Jurkat, Clone E6-1 (cell line): Measurements from ENCODE around the gene PHKA2.
"Not testable (repeated sequence)": the region's sequence is repeated elsewhere in the genome, so short reads cannot be mapped to it uniquely, and the experiment has no call there.

ENCODE experiments used
- DNase-seq: peaks from one replicate; pipeline ENCODE4 v3.0.0-alpha.2; 2011; ENCODE audit warnings: low read depth, low spot score
- H3K4me3 ChIP-seq: 2 replicates; pipeline ENCODE4 v1.5.1; 2011; ENCODE audit warnings: mild to moderate bottlenecking, low read length, control low read depth, moderate library complexity

PHKA2 gene

GRCh38 chrX:18883234-18883960 lies 100.5 kb downstream of the PHKA2 start:
- DNase-seq = no peak
- H3K4me3 ChIP-seq = no peak overlapping the region

DNA sequence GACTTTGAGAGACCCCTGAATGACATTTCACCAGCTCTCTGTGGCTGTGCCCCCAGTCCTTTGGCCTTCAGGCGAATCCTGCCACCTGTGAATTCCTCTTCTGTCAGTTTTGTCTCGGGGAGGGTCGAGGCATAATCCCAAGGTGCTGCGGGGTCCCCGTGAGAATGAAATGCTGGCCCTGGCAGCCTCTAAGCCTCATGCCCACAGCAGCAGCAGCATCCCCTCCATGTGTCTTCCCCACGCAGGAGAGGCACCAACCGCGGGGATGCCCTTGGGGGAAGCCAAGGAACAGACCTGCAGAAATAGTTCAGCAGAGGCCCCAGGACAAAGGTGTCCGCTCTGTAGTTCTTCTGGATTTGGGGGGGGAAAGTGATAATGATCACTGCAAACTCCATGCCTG lies 104.8 kb downstream of the PHKA2 start:
- H3K4me3 ChIP-seq = no peak overlapping the region
- no peak for DNase-seq

DNA sequence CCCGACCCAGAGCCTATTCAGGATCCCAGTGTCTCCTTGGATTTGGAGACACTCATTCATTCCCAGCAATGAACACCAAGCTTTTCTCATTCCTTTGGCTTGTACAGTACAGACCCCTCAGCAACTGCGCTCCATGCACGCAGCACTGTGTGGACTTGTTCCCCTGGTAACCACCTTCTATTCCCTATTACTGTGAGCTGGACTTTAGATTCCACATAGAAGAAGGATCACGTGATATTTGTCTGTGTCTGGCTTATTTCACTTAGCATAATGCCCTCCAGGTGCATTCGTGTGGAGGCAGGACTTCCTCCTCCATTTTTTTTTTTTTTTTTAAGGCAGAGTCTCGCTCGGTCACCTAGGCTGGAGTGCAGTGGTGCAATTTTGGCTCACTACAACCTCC lies 106.4 kb downstream of the PHKA2 start:
- no peak overlapping the region for H3K4me3 ChIP-seq
- DNase-seq = no peak

GRCh38 chrX:18875256-18875878 lies 108.5 kb downstream of the PHKA2 start:
- DNase-seq = no peak
- H3K4me3 ChIP-seq = no peak overlapping the region

- no peak for DNase-seq
- H3K4me3 ChIP-seq = no peak overlapping the region
Observed at GRCh38 chrX:18874560-18875255, 109.2 kb downstream of the PHKA2 start.

- no peak for DNase-seq
- H3K4me3 ChIP-seq = no peak overlapping the region
Observed at GRCh38 chrX:18873836-18874235, 110.1 kb downstream of the PHKA2 start.

DNA sequence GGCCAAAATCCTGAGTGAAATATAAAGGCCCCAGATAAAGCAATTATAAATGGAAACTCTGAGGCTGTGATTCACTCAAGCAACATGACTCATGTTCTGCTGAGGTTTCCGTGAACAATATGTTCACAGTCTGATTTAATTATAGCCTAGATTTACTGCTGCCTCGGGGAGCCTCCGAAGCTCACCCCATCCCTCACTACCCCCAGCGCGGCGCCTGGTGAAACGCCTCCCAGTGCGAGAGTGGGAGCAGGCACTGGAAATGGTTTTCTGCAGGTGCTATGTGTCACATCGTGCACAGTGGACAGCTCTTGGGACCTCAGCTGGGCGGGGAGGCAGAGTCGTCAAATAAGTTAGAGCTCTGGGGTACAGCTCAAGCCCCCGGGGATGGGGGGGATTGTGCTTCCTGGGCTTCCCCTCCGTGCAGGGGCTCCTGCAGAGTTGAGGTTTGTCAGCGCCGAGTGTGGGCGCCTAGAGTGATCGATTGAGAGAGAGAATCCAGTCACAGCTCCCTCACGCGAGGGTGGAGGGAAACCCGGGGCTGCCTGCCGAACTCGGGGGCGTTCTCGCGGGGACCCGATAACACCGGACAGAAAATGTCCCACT lies 110.6 kb downstream of the PHKA2 start:
- no peak overlapping the region for H3K4me3 ChIP-seq
- DNase-seq = no peak

DNA sequence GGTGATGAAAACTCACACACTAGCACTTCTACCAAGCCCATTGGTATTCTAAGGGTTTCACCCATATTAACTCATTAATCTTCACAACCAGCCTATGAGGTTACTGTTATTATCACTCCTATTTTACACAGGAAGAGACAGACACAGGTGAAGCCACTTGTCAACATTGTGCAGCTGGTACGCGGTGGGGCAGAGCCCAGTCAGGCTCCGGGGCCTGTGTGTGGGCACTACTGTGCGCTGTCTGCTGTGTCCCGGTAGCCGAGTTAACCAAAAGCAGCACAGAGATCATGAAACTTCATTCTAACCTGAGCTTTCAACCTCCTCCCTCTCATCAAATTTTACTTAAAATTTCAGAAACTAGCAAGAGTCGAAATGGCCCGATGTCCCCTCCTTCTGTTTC lies 111.3 kb downstream of the PHKA2 start:
- no peak for DNase-seq
- H3K4me3 ChIP-seq = no peak overlapping the region

- no peak overlapping the region for H3K4me3 ChIP-seq
- DNase-seq = no peak
Observed at GRCh38 chrX:18871970-18872369, 111.9 kb downstream of the PHKA2 start.

DNA sequence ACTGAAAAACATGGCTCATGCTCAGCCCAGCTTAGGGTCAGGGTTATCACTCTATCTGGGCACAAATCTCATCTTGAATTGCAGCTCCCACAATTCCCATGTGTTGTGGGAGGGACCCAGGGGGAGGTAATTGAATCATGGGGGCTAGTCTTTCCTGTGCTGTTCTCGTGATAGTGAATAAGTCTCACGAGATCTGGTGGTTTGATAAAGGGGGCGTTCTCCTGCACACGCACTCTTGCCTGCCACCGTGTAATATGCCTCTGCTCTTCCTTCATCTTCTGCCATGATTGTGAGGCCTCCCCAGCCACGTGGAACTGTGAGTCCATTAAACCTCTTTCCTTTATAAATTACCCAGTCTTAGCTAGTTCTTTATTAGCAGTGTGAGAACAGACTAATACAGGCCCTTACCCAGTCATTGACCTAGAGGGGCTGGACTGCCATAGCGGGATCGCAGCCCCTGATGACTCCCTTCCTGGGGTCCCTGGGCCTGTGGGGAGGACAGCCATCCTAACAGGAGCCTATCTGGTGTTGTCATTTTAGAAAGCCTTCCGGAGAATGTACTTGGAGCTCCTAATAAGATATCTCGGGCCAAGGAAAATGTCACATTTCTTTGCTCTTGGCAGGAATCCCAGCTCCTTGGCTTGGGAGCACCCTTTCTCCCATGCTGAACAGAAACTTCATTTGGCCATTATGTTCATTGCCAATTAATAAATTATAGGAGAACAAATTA lies 112.6 kb downstream of the PHKA2 start:
- DNase-seq = no peak
- H3K4me3 ChIP-seq = no peak overlapping the region

- no peak for DNase-seq
- H3K4me3 ChIP-seq = no peak overlapping the region
Observed at GRCh38 chrX:18864390-18864920, 119.5 kb downstream of the PHKA2 start.

DNA sequence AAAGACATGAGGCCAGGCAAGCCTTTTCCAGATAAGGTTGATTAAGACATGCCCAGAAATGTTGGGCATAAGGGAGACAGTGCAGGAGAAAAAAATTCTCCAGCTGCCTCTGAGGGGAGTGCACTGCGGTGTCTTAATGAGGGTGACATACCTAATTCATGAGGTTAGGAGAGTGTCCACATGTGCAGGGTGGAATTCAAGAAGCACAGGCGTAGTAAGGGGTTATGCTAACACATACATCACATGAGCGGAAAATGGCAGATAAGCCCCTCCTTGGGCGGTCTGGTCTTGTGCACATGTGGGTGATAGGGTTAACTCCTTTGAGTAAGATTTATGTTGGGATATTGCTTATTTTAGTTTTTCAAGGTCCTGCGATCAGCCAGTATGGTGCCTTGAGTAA lies 122.4 kb downstream of the PHKA2 start:
- no peak overlapping the region for H3K4me3 ChIP-seq
- DNase-seq = no peak

- DNase-seq = no peak
Observed at GRCh38 chrX:18856645-18856997, 127.3 kb downstream of the PHKA2 start.

DNA sequence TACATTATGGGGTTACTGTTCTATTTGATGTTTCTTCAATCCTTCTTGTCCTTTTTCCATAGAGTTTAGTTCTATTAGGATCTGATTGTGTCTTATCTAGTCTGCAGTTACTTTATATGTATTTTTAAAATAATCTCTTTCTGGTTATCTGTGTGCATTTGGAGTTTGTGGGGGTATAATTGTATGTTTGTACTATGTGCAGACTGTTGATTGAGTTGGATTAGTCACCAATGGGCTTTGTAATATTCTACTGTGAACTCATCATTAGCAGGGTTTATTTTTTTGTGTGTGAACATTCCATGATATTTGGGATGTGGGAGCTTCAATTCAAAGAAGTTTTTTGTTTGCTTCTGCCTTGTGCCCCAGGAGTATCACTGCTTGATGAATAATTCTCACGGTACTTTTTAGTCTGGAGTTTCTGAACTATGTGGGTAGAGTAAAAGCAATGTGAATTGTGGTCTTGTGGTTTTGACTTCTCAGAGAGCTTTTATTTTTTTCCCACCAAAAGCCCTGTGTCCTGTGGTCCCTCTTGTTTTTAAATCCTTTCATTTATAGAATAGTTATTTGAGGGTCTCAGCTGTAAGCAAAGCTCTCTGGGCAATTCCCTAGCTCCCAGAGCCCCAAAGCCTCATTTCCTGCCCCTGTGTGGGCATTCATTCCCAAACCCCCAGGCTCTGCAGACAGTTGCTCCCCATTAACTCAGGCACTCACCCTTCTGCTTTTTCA lies 127.8 kb downstream of the PHKA2 start:
- DNase-seq = peak; percentile 58
- H3K4me3 ChIP-seq = no peak overlapping the region

More at GRCh38 chrX:18856645-18856997, 127.3 kb downstream of the PHKA2 start:
- H3K4me3 ChIP-seq = no peak overlapping the region

GRCh38 chrX:18847901-18848300 lies 136.0 kb downstream of the PHKA2 start:
- H3K4me3 ChIP-seq, DNase-seq: not testable (repeated sequence)
